GM12878 (cell line): ENCODE results near the gene LIN7C. TPM values are rescaled to one million over a fixed set of nuclear protein-coding genes. Genes with fewer than 3 reads are reported as not detected.

Source experiments
- ATAC-seq: fragments of 200-7000 bp; cut with Tn5 transposase; 3 replicates; pipeline ENCODE4 v1.9.1; 2020; ENCODE audit warnings: mild to moderate bottlenecking, moderate library complexity
- BruUV-seq: library from RNA; stranded (reverse); fragments of 400-500 nt; replicated peaks from 2 replicates; lab custom pipeline; 2021; lab: Mats Ljungman, UMichigan
- CTCF ChIA-PET: fragments of 300-600 bp; sonication (Branson Sonifier 250); formaldehyde crosslinking; extraction: SDS; loops from one replicate; lab custom pipeline; 2021; ENCODE audit warnings: inconsistent platforms; lab: Yijun Ruan, JAX
- POLR2A ChIA-PET: fragments of 350-600 bp; formaldehyde crosslinking; extraction: SDS; loops from one replicate; lab custom pipeline; 2021; ENCODE audit warnings: inconsistent platforms; lab: Charles Lee
- RAD21 ChIA-PET: fragments of 300-600 bp; sonication (Branson Sonifier 250); formaldehyde crosslinking; loops from one replicate; lab custom pipeline; 2023; ENCODE audit warnings: antibody characterized with exemption; ENCODE audit not compliant: unreplicated experiment; lab: Charles Lee
- SMC1A ChIA-PET: fragments of 300-600 bp; sonication (Branson Sonifier 250); formaldehyde crosslinking; loops from one replicate; lab custom pipeline; 2023; ENCODE audit not compliant: unreplicated experiment, uncharacterized antibody; lab: Charles Lee
- DNase-seq: peaks from one replicate; pipeline ENCODE4 v3.0.0-alpha.2; 2011; ENCODE audit warnings: low read depth, low spot score
- FAIRE-seq: peaks from 3 replicates; lab custom pipeline; 2011; peaks lifted over from hg19 to GRCh38; lab: Jason Lieb, UNC
- H2AFZ ChIP-seq: 2 replicates; pipeline ENCODE4 v1.6.0; 2011; ENCODE audit warnings: low read depth, low read length, control low read depth; ENCODE audit not compliant: control insufficient read depth
- H3K27ac ChIP-seq: 2 replicates; pipeline ENCODE4 v1.5.1; 2011; ENCODE audit warnings: control low read depth; ENCODE audit not compliant: control insufficient read depth, insufficient read depth
- H3K27me3 ChIP-seq, 2 experiments: replicated peaks in 1 of 2; 2 replicates each; pipeline versions ENCODE4 v1.6.0 to v1.6.1; 2011; ENCODE audit warnings: low read length in 1 of 2; ENCODE audit not compliant: control insufficient read depth in 2 of 2, insufficient read depth in 2 of 2
- H3K36me3 ChIP-seq, 2 experiments: 2 replicates each; pipeline ENCODE4 v1.5.1; 2011; ENCODE audit warnings: low read length in 1 of 2; ENCODE audit not compliant: control insufficient read depth in 2 of 2, insufficient read depth in 2 of 2
- H3K4me1 ChIP-seq: 2 replicates; pipeline ENCODE4 v1.6.1; 2011; ENCODE audit warnings: mild to moderate bottlenecking, low read length, moderate library complexity, mixed read lengths; ENCODE audit not compliant: control insufficient read depth, insufficient read depth
- H3K4me2 ChIP-seq: 2 replicates; pipeline ENCODE4 v1.6.0; 2011; ENCODE audit warnings: control low read depth; ENCODE audit not compliant: control insufficient read depth, insufficient read depth
- H3K4me3 ChIP-seq: fragments of 200-600 bp; sonication (generic); 2 replicates; pipeline ENCODE4 v1.5.1; 2016
- H3K79me2 ChIP-seq: 2 replicates; pipeline ENCODE4 v1.6.0; 2011; ENCODE audit warnings: low read length; ENCODE audit not compliant: control insufficient read depth, insufficient read depth
- H3K9ac ChIP-seq: 2 replicates; pipeline ENCODE4 v1.8.0; 2011; ENCODE audit warnings: low read length, control low read depth, mixed read lengths; ENCODE audit not compliant: control insufficient read depth, insufficient read depth
- H3K9me3 ChIP-seq: replicated peaks from 3 replicates; pipeline ENCODE4 v1.5.1; 2011; ENCODE audit warnings: mild to moderate bottlenecking, low read length; ENCODE audit not compliant: control insufficient read depth, insufficient read depth
- H4K20me1 ChIP-seq: 2 replicates; pipeline ENCODE4 v1.6.0; 2011; ENCODE audit not compliant: control insufficient read depth, insufficient read depth
- E2F8 ChIP-seq: fragments of 450-650 bp; IDR thresholded peaks from 2 replicates; pipeline ENCODE4 v1.6.1; 2018; ENCODE audit warnings: mild to moderate bottlenecking, low read depth, moderate library complexity; ENCODE audit not compliant: partially characterized antibody
- MYB ChIP-seq: fragments of 150-350 bp; IDR thresholded peaks from 2 replicates; pipeline ENCODE4 v1.6.1; 2014; ENCODE audit warnings: mild to moderate bottlenecking, low read depth, low read length, borderline replicate concordance
- NR2C2 ChIP-seq: IDR thresholded peaks from 2 replicates; pipeline ENCODE4 v1.6.1; 2011; ENCODE audit warnings: borderline replicate concordance, low read depth; ENCODE audit not compliant: control insufficient read depth, insufficient read length
- NR2F1 ChIP-seq: fragments of 450-650 bp; conservative IDR thresholded peaks from 2 replicates; pipeline ENCODE4 v1.6.1; 2017; ENCODE audit warnings: mild to moderate bottlenecking
- NRF1 ChIP-seq: conservative IDR thresholded peaks from 2 replicates; pipeline ENCODE4 v1.6.1; 2011; ENCODE audit warnings: mild to moderate bottlenecking, low read depth, low read length, improper control_type of control experiment
- SIX5 ChIP-seq: IDR thresholded peaks from 2 replicates; pipeline ENCODE4 v1.6.1; 2011; ENCODE audit warnings: mild to moderate bottlenecking, low read depth, low read length, moderate library complexity; ENCODE audit not compliant: severe bottlenecking
- SMARCA5 ChIP-seq: fragments of 450-650 bp; IDR thresholded peaks from 2 replicates; pipeline ENCODE4 v1.6.1; 2017; ENCODE audit warnings: mild to moderate bottlenecking
- SP1 ChIP-seq: IDR thresholded peaks from one replicate; pipeline ENCODE4 v1.6.1; 2011; ENCODE audit warnings: low read depth, low read length
- SPI1 ChIP-seq: IDR thresholded peaks from 2 replicates; pipeline ENCODE4 v1.6.1; 2011; ENCODE audit warnings: low read depth, mild to moderate bottlenecking, low read length, moderate library complexity, borderline replicate concordance; ENCODE audit not compliant: insufficient read depth
- STAT3 ChIP-seq: IDR thresholded peaks from 2 replicates; pipeline ENCODE4 v1.6.1; 2011; ENCODE audit warnings: low read depth, low read length, improper control_type of control experiment
- ZBTB33 ChIP-seq: fragments of 450-650 bp; IDR thresholded peaks from 2 replicates; pipeline ENCODE4 v1.6.1; 2017; ENCODE audit warnings: mild to moderate bottlenecking
- ZNF217 ChIP-seq: fragments of 450-650 bp; IDR thresholded peaks from 2 replicates; pipeline ENCODE4 v1.6.1; 2017; ENCODE audit warnings: antibody characterized with exemption, mild to moderate bottlenecking
- WGBS: methylation state at CpG from one replicate; pipeline ENCODE4 v1.1.6; 2016; ENCODE audit warnings: low lambda C conversion rate; ENCODE audit not compliant: insufficient replicate concordance, insufficient coverage; ENCODE audit errors: missing lambda C conversion rate; 5-methylcytosine and 5-hydroxymethylcytosine counted together
- in situ Hi-C: fragments of 300-500 bp; cut with MboI; formaldehyde crosslinking; loops from 9 replicates; pipeline ENCODE4 v1.14.3; 2018; ENCODE audit warnings: mixed read lengths
- intact Hi-C: fragments of 100-400 bp; cut with micrococcal nuclease; formaldehyde crosslinking; loops from one replicate; pipeline ENCODE4 v1.14.2; 2022; ENCODE audit not compliant: unreplicated experiment
- polyA plus RNA-seq, 11 experiments: library from polyadenylated mRNA; depleted of rRNA in 4 of 11; unstranded in 6 of 11; stranded (reverse) in 5 of 11; fragments of >200 nt; fragmentation: Nextera tagmentation in 4 of 11; fragmentation: Illumina TruSeq in 1 of 11; extraction: Ambion mirVana in 4 of 11; extraction: Trizol in 1 of 11; gene quantifications; 1 replicate in 1 of 11; 2 replicates in 10 of 11; pipeline versions ENCODE4 v1.2.1 to v1.2.3, GENCODE V29; 2011 to 2016; ENCODE audit warnings: inconsistent platforms in 2 of 11, missing spikeins in 2 of 11, low read depth in 1 of 11
- total RNA-seq, 4 experiments: library from RNA; depleted of rRNA in 3 of 4; stranded (reverse); fragments of >200 nt in 3 of 4; fragmentation: Illumina TruSeq in 1 of 4; extraction: Trizol in 1 of 4; gene quantifications; 2 replicates each; pipeline versions ENCODE4 v1.2.1 to v1.2.3, GENCODE V29; 2013 to 2021

The LIN7C gene
- total and polyA plus RNA-seq, 10 of the 15 experiments (the other 5 are each of a cell fraction or from before 2014, with no cell fraction given): 6.0 to 23.7 (median 15.1) TPM

- ChIA-PET SMC1A (interaction anchor here (2.4 to 5.4 kb wide), 2 partner anchors 187 to 297 kb away, joined by 6 to 73 read pairs; no protein-coding TSS in a partner anchor), CTCF (interaction anchor here (1.6 to 10.4 kb wide), 3 partner anchors 17 to 298 kb away, joined by 4 to 142 read pairs (median 119); no protein-coding TSS in a partner anchor)
- in situ Hi-C loops: no loop called here
- intact Hi-C loops: loop anchor here (10.0 kb wide), 1 partner anchor 1198 kb away; no protein-coding TSS in a partner anchor
- Histone ChIP-seq H3K4me1 (no peaks in the 10 kb centered on the region), H3K4me3 (no peak overlapping the region), H3K79me2 (no peaks in the 10 kb centered on the region), H4K20me1 (no peaks in the 10 kb centered on the region)
- FAIRE-seq: no peak
- TF ChIP-seq ZNF217 (no peak), ZBTB33 (no peak)
- TF ChIP-seq, all 136 proteins: peak for 0
- ChIA-PET POLR2A (interaction anchor here (0.6 kb wide), 1 partner anchor 243 kb away, joined by 8 read pairs; no protein-coding TSS in a partner anchor), RAD21 (interaction anchor here (1.1 kb wide), 1 partner anchor 299 kb away, joined by 4 read pairs; no protein-coding TSS in a partner anchor)
- Histone ChIP-seq H2AFZ (no peak overlapping the region), H3K4me2 (no peak overlapping the region), H3K9me3 (no peaks in the 10 kb centered on the region), H3K27ac (no peak overlapping the region), H3K36me3 (no peaks in the 10 kb centered on the region), H3K9ac (no peak overlapping the region), H3K27me3 (no peaks in the 10 kb centered on the region)
- DNase-seq (no peak), ATAC-seq (no peak)
- WGBS: 82% methylated on average over 2 of the region's 2 CpGs
- no TSS peak for BruUV-seq
These were observed 23.8 kb downstream of the LIN7C start for GRCh38 chr11:27482793-27483192.

GRCh38 chr11:27481992-27482391 lies 24.6 kb downstream of the LIN7C start:
- no peaks in the 10 kb centered on the region for H4K20me1 ChIP-seq
- ChIA-PET RAD21 (interaction anchor here (1.1 kb wide), 1 partner anchor 298 kb away, joined by 4 read pairs; no protein-coding TSS in a partner anchor), CTCF (interaction anchor here (0.6 to 10.4 kb wide), 3 partner anchors 15 to 297 kb away, joined by 3 to 142 read pairs (median 3); no protein-coding TSS in a partner anchor), POLR2A (interaction anchor here (0.6 kb wide), 2 partner anchors 242 to 730 kb away, joined by 3 to 8 read pairs; no protein-coding TSS in a partner anchor), SMC1A (interaction anchor here (2.4 to 5.4 kb wide), 2 partner anchors 186 to 297 kb away, joined by 6 to 73 read pairs; no protein-coding TSS in a partner anchor)
- BruUV-seq: no TSS peak
- DNase-seq (no peak), FAIRE-seq (no peak), ATAC-seq (no peak)
- no peaks in the 10 kb centered on the region for H3K9me3 ChIP-seq
- H3K4me3 ChIP-seq: no peak overlapping the region
- H2AFZ ChIP-seq: no peak overlapping the region
- no peaks in the 10 kb centered on the region for H3K4me1 ChIP-seq
- H3K4me2 ChIP-seq: no peak overlapping the region
- intact Hi-C loops: loop anchor here (10.0 kb wide), 1 partner anchor 1197 kb away; no protein-coding TSS in a partner anchor
- H3K79me2 ChIP-seq: no peaks in the 10 kb centered on the region
- H3K9ac ChIP-seq: no peak overlapping the region
- H3K36me3 ChIP-seq: no peaks in the 10 kb centered on the region
- H3K27ac ChIP-seq: no peak overlapping the region
- in situ Hi-C loops: no loop called here
- H3K27me3 ChIP-seq: no peaks in the 10 kb centered on the region
- 79% methylated on average over 4 of the region's 4 CpGs for WGBS
- TF ChIP-seq MYB (no peak), NR2F1 (no peak), SPI1 (no peak), NR2C2 (no peak), NRF1 (no peak), STAT3 (no peak), SIX5 (no peak), SP1 (no peak), SMARCA5 (no peak), E2F8 (no peak)
